ENCODE measurements around the gene SUFU.
A peak's percentile ranks its signal among the peaks of the same experiment; 100 is the strongest.

SUFU gene

GRCh38 chr10:102515724-102516123 lies 12.0 kb downstream of the SUFU start:
- H2BK12ac ChIP-seq (ENCODE audit: low read length in 2 of 2) = no peak overlapping the region
- peaks cover 5 to 42% of the 10 kb centered on the region in 2 experiments for H3K36me3 ChIP-seq (ENCODE audit: control insufficient read depth in 1 of 2, insufficient read depth in 2 of 2, low read depth in 1 of 2, low read length in 2 of 2)
- WGBS = 93% methylated on average over 3 of the region's 3 CpGs
- H3K23ac ChIP-seq (ENCODE audit: low read length in 2 of 2) = no peak overlapping the region
- H3K4me1 ChIP-seq (ENCODE audit: control insufficient read depth, insufficient read depth, low read depth, low read length) = peaks cover 33% of the 10 kb centered on the region
- no peak overlapping the region for H3K14ac ChIP-seq (ENCODE audit: low read length in 2 of 2)
- no peak overlapping the region for H3K4me3 ChIP-seq (ENCODE audit: insufficient read depth in 1 of 2, low read depth in 1 of 2, low read length in 2 of 2)
- no peak overlapping the region for H3K4ac ChIP-seq (ENCODE audit: low read depth in 1 of 2, low read length in 2 of 2)
- H3K4me2 ChIP-seq (ENCODE audit: low read length, poor library complexity, severe bottlenecking) = no peak overlapping the region
- no peak overlapping the region for H3K18ac ChIP-seq (ENCODE audit: low read depth in 1 of 2, low read length in 2 of 2)
- H3K27ac ChIP-seq (ENCODE audit: low read length, poor library complexity, severe bottlenecking) = peak overlapping the region; percentile 26
- DNase-seq = no peak
- H3K9ac ChIP-seq (ENCODE audit: low read length) = no peak overlapping the region
- no peak overlapping the region for H2BK120ac ChIP-seq (ENCODE audit: low read depth, low read length)
- peak overlapping the region; percentile 45 for H2AK5ac ChIP-seq (ENCODE audit: low read length, severe bottlenecking)
- no peak overlapping the region for H2AFZ ChIP-seq (ENCODE audit: low read depth, low read length)
- no peaks in the 10 kb centered on the region for H3K27me3 ChIP-seq (ENCODE audit: control insufficient read depth in 1 of 2, insufficient read depth in 1 of 2, low read length in 2 of 2)
- no peak overlapping the region for H2BK5ac ChIP-seq (ENCODE audit: low read depth, low read length, poor library complexity, severe bottlenecking)
- H4K91ac ChIP-seq (ENCODE audit: low read length) = no peak overlapping the region
- H3K9me3 ChIP-seq (ENCODE audit: control insufficient read depth, low read length) = no peaks in the 10 kb centered on the region
- no peak overlapping the region for H2BK15ac ChIP-seq (ENCODE audit: low read depth, poor library complexity, severe bottlenecking)
- H4K8ac ChIP-seq (ENCODE audit: low read length) = no peak overlapping the region
- H3K79me1 ChIP-seq (replicated peaks; ENCODE audit: low read length, poor library complexity, severe bottlenecking) = peaks cover 14% of the 10 kb centered on the region

GRCh38 chr10:102517553-102517952 lies 13.8 kb downstream of the SUFU start:
- H3K14ac ChIP-seq (ENCODE audit: low read length in 2 of 2) = no peak overlapping the region
- H2BK15ac ChIP-seq (ENCODE audit: low read depth, poor library complexity, severe bottlenecking) = no peak overlapping the region
- H3K4me1 ChIP-seq (ENCODE audit: control insufficient read depth, insufficient read depth, low read depth, low read length) = peaks cover 29% of the 10 kb centered on the region
- peaks cover 18% of the 10 kb centered on the region for H3K79me1 ChIP-seq (replicated peaks; ENCODE audit: low read length, poor library complexity, severe bottlenecking)
- H3K36me3 ChIP-seq (ENCODE audit: control insufficient read depth in 1 of 2, insufficient read depth in 2 of 2, low read depth in 1 of 2, low read length in 2 of 2) = peaks cover 3 to 26% of the 10 kb centered on the region in 2 experiments
- H3K27me3 ChIP-seq (ENCODE audit: control insufficient read depth in 1 of 2, insufficient read depth in 1 of 2, low read length in 2 of 2) = no peaks in the 10 kb centered on the region
- H3K4ac ChIP-seq (ENCODE audit: low read depth in 1 of 2, low read length in 2 of 2) = no peak overlapping the region
- no peak overlapping the region for H3K9ac ChIP-seq (ENCODE audit: low read length)
- H2BK5ac ChIP-seq (ENCODE audit: low read depth, low read length, poor library complexity, severe bottlenecking) = no peak overlapping the region
- H4K8ac ChIP-seq (ENCODE audit: low read length) = no peak overlapping the region
- DNase-seq = peak; percentile 78
- no peak overlapping the region for H2BK120ac ChIP-seq (ENCODE audit: low read depth, low read length)
- H2AK5ac ChIP-seq (ENCODE audit: low read length, severe bottlenecking) = peak overlapping the region; percentile 14
- no peak overlapping the region for H3K4me3 ChIP-seq (ENCODE audit: insufficient read depth in 1 of 2, low read depth in 1 of 2, low read length in 2 of 2)
- no peak overlapping the region for H3K23ac ChIP-seq (ENCODE audit: low read length in 2 of 2)
- no peak overlapping the region for H3K4me2 ChIP-seq (ENCODE audit: low read length, poor library complexity, severe bottlenecking)
- WGBS = 56% methylated on average over 3 of the region's 3 CpGs
- H4K91ac ChIP-seq (ENCODE audit: low read length) = no peak overlapping the region
- H2BK12ac ChIP-seq (ENCODE audit: low read length in 2 of 2) = no peak overlapping the region
- H2AFZ ChIP-seq (ENCODE audit: low read depth, low read length) = no peak overlapping the region
- peak overlapping the region; percentile 48 for H3K27ac ChIP-seq (ENCODE audit: low read length, poor library complexity, severe bottlenecking)
- H3K9me3 ChIP-seq (ENCODE audit: control insufficient read depth, low read length) = no peaks in the 10 kb centered on the region
- H3K18ac ChIP-seq (ENCODE audit: low read depth in 1 of 2, low read length in 2 of 2) = no peak overlapping the region

GRCh38 chr10:102519246-102519825 lies 15.6 kb downstream of the SUFU start:
- Histone ChIP-seq H3K36me3 (ENCODE audit: control insufficient read depth in 1 of 2, insufficient read depth in 2 of 2, low read depth in 1 of 2, low read length in 2 of 2) (peaks cover 7 to 11% of the 10 kb centered on the region in 2 experiments), H3K18ac (ENCODE audit: low read depth in 1 of 2, low read length in 2 of 2) (no peak overlapping the region), H2BK12ac (ENCODE audit: low read length in 2 of 2) (no peak overlapping the region), H2BK120ac (ENCODE audit: low read depth, low read length) (no peak overlapping the region), H3K9ac (ENCODE audit: low read length) (no peak overlapping the region), H2BK15ac (ENCODE audit: low read depth, poor library complexity, severe bottlenecking) (no peak overlapping the region), H3K4me2 (ENCODE audit: low read length, poor library complexity, severe bottlenecking) (no peak overlapping the region), H4K91ac (ENCODE audit: low read length) (no peak overlapping the region), H3K4me3 (ENCODE audit: insufficient read depth in 1 of 2, low read depth in 1 of 2, low read length in 2 of 2) (no peak overlapping the region), H3K14ac (ENCODE audit: low read length in 2 of 2) (no peak overlapping the region), H3K79me1 (replicated peaks; ENCODE audit: low read length, poor library complexity, severe bottlenecking) (peaks cover 16% of the 10 kb centered on the region), H3K4ac (ENCODE audit: low read depth in 1 of 2, low read length in 2 of 2) (no peak overlapping the region), H4K8ac (ENCODE audit: low read length) (no peak overlapping the region), H3K4me1 (ENCODE audit: control insufficient read depth, insufficient read depth, low read depth, low read length) (peaks cover 27% of the 10 kb centered on the region), H2AK5ac (ENCODE audit: low read length, severe bottlenecking) (no peak overlapping the region), H2AFZ (ENCODE audit: low read depth, low read length) (no peak overlapping the region), H3K27me3 (ENCODE audit: control insufficient read depth in 1 of 2, insufficient read depth in 1 of 2, low read length in 2 of 2) (no peaks in the 10 kb centered on the region), H3K27ac (ENCODE audit: low read length, poor library complexity, severe bottlenecking) (no peak overlapping the region), H3K9me3 (ENCODE audit: control insufficient read depth, low read length) (no peaks in the 10 kb centered on the region), H3K23ac (ENCODE audit: low read length in 2 of 2) (no peak overlapping the region), H2BK5ac (ENCODE audit: low read depth, low read length, poor library complexity, severe bottlenecking) (no peak overlapping the region)
- WGBS = over 99% methylated on average over 12 of the region's 12 CpGs
- DNase-seq = no peak

DNA sequence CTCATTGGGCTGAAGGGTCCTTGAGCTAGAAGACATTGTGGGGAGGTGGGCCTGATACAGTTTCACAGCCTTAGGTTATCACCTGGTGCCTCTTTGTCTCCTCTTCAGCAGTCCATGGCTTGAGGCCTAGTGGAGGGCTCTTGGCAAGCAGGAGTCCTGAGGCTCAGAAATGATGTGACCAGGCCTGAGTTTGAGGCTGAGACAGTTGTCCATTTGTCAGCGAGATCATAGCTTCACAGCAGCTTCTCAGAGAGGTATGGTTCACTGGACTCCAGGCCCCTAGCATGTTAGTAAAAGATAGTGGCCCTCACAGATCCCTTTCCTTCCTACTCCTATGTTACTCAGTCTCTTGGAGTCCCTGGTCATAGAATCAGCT lies 19.1 kb downstream of the SUFU start:
- H3K27me3 ChIP-seq (ENCODE audit: control insufficient read depth in 1 of 2, insufficient read depth in 1 of 2, low read length in 2 of 2) = no peaks in the 10 kb centered on the region
- H2BK5ac ChIP-seq (ENCODE audit: low read depth, low read length, poor library complexity, severe bottlenecking) = no peak overlapping the region
- H3K4me3 ChIP-seq (ENCODE audit: insufficient read depth in 1 of 2, low read depth in 1 of 2, low read length in 2 of 2) = no peak overlapping the region
- H2AK5ac ChIP-seq (ENCODE audit: low read length, severe bottlenecking) = peak overlapping the region; percentile 62
- H2BK120ac ChIP-seq (ENCODE audit: low read depth, low read length) = no peak overlapping the region
- peak overlapping the region in 1 of 2 experiments; percentile 9 for H3K18ac ChIP-seq (ENCODE audit: low read depth in 1 of 2, low read length in 2 of 2)
- no peak overlapping the region for H2AFZ ChIP-seq (ENCODE audit: low read depth, low read length)
- DNase-seq = no peak
- H2BK12ac ChIP-seq (ENCODE audit: low read length in 2 of 2) = no peak overlapping the region
- H4K91ac ChIP-seq (ENCODE audit: low read length) = peak overlapping the region; percentile 15
- H3K4me1 ChIP-seq (ENCODE audit: control insufficient read depth, insufficient read depth, low read depth, low read length) = peaks cover 11% of the 10 kb centered on the region
- peak overlapping the region; percentile 50 for H3K9ac ChIP-seq (ENCODE audit: low read length)
- H3K27ac ChIP-seq (ENCODE audit: low read length, poor library complexity, severe bottlenecking) = no peak overlapping the region
- no peak overlapping the region for H2BK15ac ChIP-seq (ENCODE audit: low read depth, poor library complexity, severe bottlenecking)
- H3K23ac ChIP-seq (ENCODE audit: low read length in 2 of 2) = no peak overlapping the region
- H3K4ac ChIP-seq (ENCODE audit: low read depth in 1 of 2, low read length in 2 of 2) = no peak overlapping the region
- H3K4me2 ChIP-seq (ENCODE audit: low read length, poor library complexity, severe bottlenecking) = no peak overlapping the region
- H3K79me1 ChIP-seq (replicated peaks; ENCODE audit: low read length, poor library complexity, severe bottlenecking) = peaks cover 23% of the 10 kb centered on the region
- 91% methylated on average over 1 of the region's 1 CpG for whole genome bisulfite sequencing
- peaks cover 3 to 10% of the 10 kb centered on the region in 2 experiments for H3K36me3 ChIP-seq (ENCODE audit: control insufficient read depth in 1 of 2, insufficient read depth in 2 of 2, low read depth in 1 of 2, low read length in 2 of 2)
- peak overlapping the region; percentile 66 for H4K8ac ChIP-seq (ENCODE audit: low read length)
- H3K9me3 ChIP-seq (ENCODE audit: control insufficient read depth, low read length) = no peaks in the 10 kb centered on the region
- no peak overlapping the region for H3K14ac ChIP-seq (ENCODE audit: low read length in 2 of 2)

Measured in mesenchymal stem cell (in vitro differentiated cells and primary cell).